Right lobe of liver (tissue), 6 donors: ENCODE measurements around the gene NEK10. TPM values are rescaled to one million over a fixed set of nuclear protein-coding genes. Genes with fewer than 3 reads are reported as not detected.
"Not testable (repeated sequence)": the region's sequence is repeated elsewhere in the genome, so short reads cannot be mapped to it uniquely, and the experiment has no call there.

ENCODE experiments used
- ATAC-seq, 4 donors: fragments of 200-7000 bp; cut with Tn5 transposase; one replicate each; pipeline ENCODE4 v1.9.1; 2020; ENCODE audit warnings: mild to moderate bottlenecking in 4 of 4, moderate library complexity in 4 of 4
- DNase-seq, 3 donors: peaks; one replicate each; pipeline ENCODE4 v3.0.0-alpha.2; 2020
- H3K27ac ChIP-seq, 3 donors: fragments of 200-600 bp; one replicate each; pipeline ENCODE4 v1.8.0; 2022
- H3K27me3 ChIP-seq, 2 donors: fragments of 200-600 bp; one replicate each; pipeline ENCODE4 v1.8.0; 2022
- H3K36me3 ChIP-seq, 4 donors: fragments of 200-600 bp; sonication (generic) in 1 of 4; one replicate each; pipeline versions ENCODE4 v1.5.1 to v1.8.0; 2017 to 2022; ENCODE audit warnings: control low read depth in 1 of 4
- H3K4me1 ChIP-seq, 4 donors: fragments of 200-600 bp; sonication (generic) in 1 of 4; one replicate each; pipeline versions ENCODE4 v1.5.1 to v1.8.0; 2017 to 2022; ENCODE audit warnings: control low read depth in 1 of 4
- H3K4me3 ChIP-seq, 3 donors: fragments of 200-600 bp; one replicate each; pipeline ENCODE4 v1.8.0; 2022
- H3K9me3 ChIP-seq, 4 donors: fragments of 200-600 bp; sonication (generic) in 1 of 4; one replicate each; pipeline versions ENCODE4 v1.5.1 to v1.8.0; 2017 to 2022; ENCODE audit warnings: control low read depth in 1 of 4
- POLR2A ChIP-seq: fragments of 450-650 bp; IDR thresholded peaks from one replicate; pipeline ENCODE4 v1.6.1; 2017; ENCODE audit warnings: antibody characterized with exemption, mild to moderate bottlenecking
- WGBS: methylation state at CpG from one replicate; pipeline ENCODE4 v1.1.6; 2018; ENCODE audit warnings: low coverage, low lambda C conversion rate; ENCODE audit not compliant: insufficient coverage; ENCODE audit errors: missing lambda C conversion rate; 5-methylcytosine and 5-hydroxymethylcytosine counted together
- intact Hi-C, 2 donors: fragments of 100-400 bp; cut with DNase I; formaldehyde crosslinking; loops; one replicate each; pipeline versions ENCODE4 v1.11.2 to v1.14.1; 2022
- total RNA-seq, 6 experiments: library from RNA; depleted of rRNA in 2 of 6; stranded (reverse); fragments of >200 nt in 2 of 6; fragmentation: NEBNext Ultra II Directional in 3 of 6; extraction: Animal tissue kit (Norgen Biotek cat#: 25700) in 3 of 6; gene quantifications; one replicate each; pipeline versions ENCODE4 v1.1.0 to v1.2.4, GENCODE V29; 2016 to 2023
- TF ChIP-seq, protein P1 (sequence below), 4 donors: fragments of 200-600 bp in 3 of 4; fragments of 450-650 bp in 1 of 4; IDR thresholded peaks; one replicate each; pipeline versions ENCODE4 v1.5.1 to v1.8.0; 2016 to 2022; ENCODE audit warnings: antibody characterized with exemption in 4 of 4, mild to moderate bottlenecking in 2 of 4
- donor health status: DM: no; HTN: yes; CAD: no.
- donor health status: DM: no; HTN: no; CAD: no.
- donor health status: DM: no; HTN: no; CAD: no.
- donor health status: DM: no; HTN: yes; CAD: no.
- donor health status: DM: no; HTN: yes; CAD: no.

Gene NEK10
- total RNA-seq, 6 experiments from 2014 or later: 0.43 to 2.5 (median 0.87) TPM

DNA sequence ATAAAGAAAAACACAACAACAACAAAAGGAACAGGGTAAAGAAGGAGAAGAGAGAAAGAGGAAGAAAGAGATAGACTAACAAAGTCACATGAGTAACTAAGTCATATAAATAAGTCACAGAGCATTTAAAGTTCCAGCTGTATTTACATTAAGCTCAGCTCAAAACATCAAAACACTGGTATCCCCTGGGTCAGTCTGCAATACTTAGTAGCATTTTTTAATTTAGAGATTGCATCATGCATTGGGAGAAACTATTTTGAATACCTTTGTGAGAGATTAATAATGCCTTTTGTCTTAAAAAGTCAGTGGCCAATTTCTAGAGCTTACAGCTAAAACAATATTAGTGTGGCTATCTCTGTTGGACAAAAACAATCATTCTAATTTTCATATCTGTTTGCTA, 78.4 kb downstream of the NEK10 start:
- ATAC-seq (no peak), DNase-seq (no peak)
- Histone ChIP-seq H3K9me3 (no peaks in the 10 kb centered on the region), H3K4me3 (no peak overlapping the region), H3K4me1 (no peaks in the 10 kb centered on the region), H3K27me3 (no peaks in the 10 kb centered on the region), H3K27ac (no peak overlapping the region), H3K36me3 (no peaks in the 10 kb centered on the region)
- intact Hi-C loops: no loop called here
- TF ChIP-seq, protein P1, sequence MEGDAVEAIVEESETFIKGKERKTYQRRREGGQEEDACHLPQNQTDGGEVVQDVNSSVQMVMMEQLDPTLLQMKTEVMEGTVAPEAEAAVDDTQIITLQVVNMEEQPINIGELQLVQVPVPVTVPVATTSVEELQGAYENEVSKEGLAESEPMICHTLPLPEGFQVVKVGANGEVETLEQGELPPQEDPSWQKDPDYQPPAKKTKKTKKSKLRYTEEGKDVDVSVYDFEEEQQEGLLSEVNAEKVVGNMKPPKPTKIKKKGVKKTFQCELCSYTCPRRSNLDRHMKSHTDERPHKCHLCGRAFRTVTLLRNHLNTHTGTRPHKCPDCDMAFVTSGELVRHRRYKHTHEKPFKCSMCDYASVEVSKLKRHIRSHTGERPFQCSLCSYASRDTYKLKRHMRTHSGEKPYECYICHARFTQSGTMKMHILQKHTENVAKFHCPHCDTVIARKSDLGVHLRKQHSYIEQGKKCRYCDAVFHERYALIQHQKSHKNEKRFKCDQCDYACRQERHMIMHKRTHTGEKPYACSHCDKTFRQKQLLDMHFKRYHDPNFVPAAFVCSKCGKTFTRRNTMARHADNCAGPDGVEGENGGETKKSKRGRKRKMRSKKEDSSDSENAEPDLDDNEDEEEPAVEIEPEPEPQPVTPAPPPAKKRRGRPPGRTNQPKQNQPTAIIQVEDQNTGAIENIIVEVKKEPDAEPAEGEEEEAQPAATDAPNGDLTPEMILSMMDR (IDR thresholded peaks at IDR 0.05): no peak
- TF ChIP-seq POLR2A: no peak

DNA sequence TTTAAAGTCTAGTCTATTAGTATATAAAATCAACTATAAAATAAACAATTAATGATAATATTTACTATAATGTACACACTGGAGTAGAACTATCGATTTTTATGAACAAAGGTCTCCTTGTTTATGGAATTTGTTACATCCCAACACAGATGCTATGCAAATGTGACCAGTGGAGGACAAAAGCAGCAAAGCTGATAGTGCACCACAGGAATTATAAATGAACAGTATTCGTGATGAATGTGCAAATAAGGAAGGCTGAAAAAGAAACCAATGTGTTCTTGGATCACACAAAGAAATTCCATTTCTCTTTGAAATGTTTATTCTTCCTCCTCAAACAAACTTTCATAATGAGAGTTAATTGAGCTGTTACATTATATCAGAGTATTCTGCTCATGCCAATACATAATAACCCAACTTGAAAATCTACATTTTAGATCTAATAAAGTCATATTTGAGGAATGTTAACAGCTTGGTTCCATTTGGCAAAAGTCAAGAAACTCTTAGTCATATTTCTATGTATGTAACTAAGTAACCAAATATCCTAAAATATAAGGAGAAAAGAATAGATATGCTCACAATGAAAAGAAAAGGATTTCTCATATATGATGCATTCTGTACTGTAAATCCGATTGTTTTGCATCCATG, 79.3 kb downstream of the NEK10 start:
- Histone ChIP-seq H3K36me3 (no peaks in the 10 kb centered on the region), H3K4me1 (no peaks in the 10 kb centered on the region), H3K27me3 (no peaks in the 10 kb centered on the region), H3K27ac (no peak overlapping the region), H3K4me3 (no peak overlapping the region), H3K9me3 (no peaks in the 10 kb centered on the region)
- ATAC-seq (no peak), DNase-seq (no peak)
- 55% methylated on average over 3 of the region's 3 CpGs for WGBS
- intact Hi-C loops: no loop called here
- TF ChIP-seq, protein P1 (IDR thresholded peaks at IDR 0.05): no peak
- TF ChIP-seq POLR2A: no peak

DNA sequence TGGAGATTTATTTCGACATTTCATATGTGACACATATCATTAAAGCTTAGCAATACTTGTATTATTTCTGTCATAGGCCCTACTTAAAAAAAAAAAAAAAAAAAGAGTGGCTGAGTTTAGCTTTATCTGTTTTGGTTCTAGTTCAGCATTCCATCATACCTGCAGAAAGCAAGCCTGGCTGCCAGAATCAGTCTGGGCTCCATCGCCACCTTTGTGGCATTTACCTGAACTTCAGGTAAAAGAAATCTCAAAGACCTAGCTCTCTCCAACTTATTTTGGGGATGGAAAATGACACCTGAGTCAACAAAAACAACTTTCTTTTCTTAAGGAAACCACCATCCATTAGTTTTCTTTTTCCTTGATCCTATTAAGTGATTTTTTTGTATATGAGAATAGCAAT, 82.1 kb downstream of the NEK10 start:
- Histone ChIP-seq H3K4me1 (no peaks in the 10 kb centered on the region), H3K27me3 (no peaks in the 10 kb centered on the region), H3K36me3 (no peaks in the 10 kb centered on the region), H3K9me3 (no peaks in the 10 kb centered on the region), H3K4me3 (no peak overlapping the region), H3K27ac (no peak overlapping the region)
- intact Hi-C loops: no loop called here
- WGBS: 91% methylated on average over 2 of the region's 2 CpGs
- DNase-seq: no peak
- TF ChIP-seq, protein P1 (IDR thresholded peaks at IDR 0.05): no peak
- TF ChIP-seq POLR2A: no peak
- no peak for ATAC-seq

DNA sequence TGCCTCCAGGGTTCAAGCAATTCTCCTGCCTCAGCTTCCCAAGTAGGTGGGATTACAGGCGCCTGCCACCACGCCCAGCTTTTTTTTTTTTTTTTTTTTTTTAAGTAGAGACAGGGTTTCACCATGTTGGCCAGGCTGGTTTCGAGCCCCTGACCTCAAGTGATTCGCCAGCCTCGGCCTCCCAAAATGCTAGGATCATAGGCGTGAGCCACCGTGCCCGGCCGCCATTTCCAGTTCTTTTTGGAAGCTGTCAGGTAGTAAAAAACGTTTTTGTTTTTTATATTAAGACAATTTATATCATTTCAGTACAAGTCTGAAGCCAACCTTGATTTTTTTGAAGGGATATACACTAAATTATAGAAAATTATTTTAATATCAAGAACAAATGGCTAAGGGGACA, 82.7 kb downstream of the NEK10 start:
- not testable (repeated sequence) for ATAC-seq

DNA sequence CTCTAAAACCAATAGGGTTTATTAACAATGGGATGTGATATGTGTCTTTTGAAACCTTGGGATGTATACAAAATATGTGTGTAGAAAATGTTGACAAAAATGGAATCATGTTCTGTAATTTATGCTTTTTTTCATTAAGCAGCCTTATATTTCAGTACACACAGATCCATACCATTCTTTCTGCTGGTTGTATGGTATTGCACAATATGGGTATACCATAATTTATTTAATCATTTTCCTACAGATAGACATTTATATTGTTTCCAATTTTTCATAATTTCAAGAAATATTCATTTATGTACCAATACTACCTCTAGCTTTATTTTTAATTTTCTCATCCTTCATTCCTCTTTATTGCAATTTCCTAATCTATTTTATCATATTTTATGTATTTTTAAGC, 83.5 kb downstream of the NEK10 start:
- ATAC-seq: no peak
- TF ChIP-seq, protein P1 (IDR thresholded peaks at IDR 0.05): no peak
- no peak for TF ChIP-seq POLR2A
- no peak overlapping the region for H3K27ac ChIP-seq
- no peaks in the 10 kb centered on the region for H3K36me3 ChIP-seq
- H3K9me3 ChIP-seq: no peaks in the 10 kb centered on the region
- DNase-seq: no peak
- H3K4me1 ChIP-seq: no peaks in the 10 kb centered on the region
- no peaks in the 10 kb centered on the region for H3K27me3 ChIP-seq
- intact Hi-C loops: no loop called here
- no peak overlapping the region for H3K4me3 ChIP-seq

More for the DNA sequence above, 82.7 kb downstream of the NEK10 start:
- H3K27ac ChIP-seq, intact Hi-C loops, DNase-seq, H3K4me3 ChIP-seq, H3K4me1 ChIP-seq, H3K27me3 ChIP-seq, H3K36me3 ChIP-seq, H3K9me3 ChIP-seq: not testable (repeated sequence)
- 92% methylated on average over 8 of the region's 10 CpGs for WGBS
